ENCODE data around the gene RAP1GAP. TPM values are rescaled to one million over a fixed set of nuclear protein-coding genes. Genes with fewer than 3 reads are reported as not detected.

RAP1GAP gene
- total RNA-seq, 1 experiment from 2014 or later: 13.4 TPM

GRCh38 chr1:21550097-21550496, 119.1 kb downstream of the RAP1GAP start (continued):
- TF ChIP-seq MAX (IDR thresholded peaks at IDR 0.05): no peak
- no peak for TF ChIP-seq SIN3A (IDR thresholded peaks at IDR 0.05; ENCODE audit: low read depth)

GRCh38 chr1:21547876-21548275, 121.3 kb downstream of the RAP1GAP start:
- Histone ChIP-seq H3K27ac (ENCODE audit: low read depth, low read length) (no peak overlapping the region), H4K20me1 (ENCODE audit: insufficient read depth) (no peaks in the 10 kb centered on the region), H3K9me2 (ENCODE audit: insufficient read depth) (no peaks in the 10 kb centered on the region), H3K36me3 (ENCODE audit: control insufficient read depth in 1 of 2, insufficient read depth in 2 of 2, low read length in 2 of 2) (no peaks in the 10 kb centered on the region), H3K27me3 (ENCODE audit: insufficient read depth, low read length) (peaks cover 9% of the 10 kb centered on the region; the same call in 1 of the 2 replicates), H3K9me3 (ENCODE audit: control insufficient read depth in 1 of 2, insufficient read depth in 1 of 2, low read depth in 1 of 2, low read length in 2 of 2) (no peaks in the 10 kb centered on the region), H3K4me2 (ENCODE audit: low read length) (no peak overlapping the region), H2AFZ (ENCODE audit: low read depth, low read length, poor library complexity, severe bottlenecking) (no peak overlapping the region), H3K79me2 (ENCODE audit: insufficient read depth, low read length) (no peaks in the 10 kb centered on the region), H3K4me1 (ENCODE audit: control insufficient read depth in 1 of 2, insufficient read depth in 2 of 2, low read length in 2 of 2) (no peaks in the 10 kb centered on the region), H3K9ac (ENCODE audit: low read length) (no peak overlapping the region), H3K4me3 (replicated peaks in 1 of 2; ENCODE audit: low read depth in 1 of 2, low read length in 2 of 2) (no peak overlapping the region)
- no peak for DNase-seq (ENCODE audit: low read depth, low spot score)
- ChIA-PET POLR2A (no interaction called here), CTCF (no interaction called here), RAD21 (ENCODE audit: low non-redundant PET in 1 of 2, low total read pairs in 2 of 2, uncharacterized antibody in 2 of 2, unreplicated experiment in 2 of 2) (no interaction called here)
- intact Hi-C loops (cut with micrococcal nuclease): no loop called here
- no peak for ATAC-seq
- BruUV-seq (replicated peaks): no TSS peak
- no peak for TF ChIP-seq SP1 (IDR thresholded peaks at IDR 0.05; ENCODE audit: low read depth)
- TF ChIP-seq EZH2phosphoT487 (IDR thresholded peaks at IDR 0.05; ENCODE audit: borderline replicate concordance): no peak
- no peak for TF ChIP-seq POLR2A (IDR thresholded peaks at IDR 0.05; ENCODE audit: borderline replicate concordance, extremely low read depth, insufficient read depth, insufficient read length)
- no peak for TF ChIP-seq ATF3 (IDR thresholded peaks at IDR 0.05)

Other genes with a start within 250 kb of the RAP1GAP start
- 17.3 TPM for gene NBPF3, start 229.2 kb downstream of the RAP1GAP start, total RNA-seq (2021; ENCODE audit: unreplicated experiment)
- 0.61 TPM for gene ALPL, start 159.9 kb downstream of the RAP1GAP start, total RNA-seq (2021; ENCODE audit: unreplicated experiment)
- 54.8 TPM for gene USP48, start 113.8 kb upstream of the RAP1GAP start, total RNA-seq (2021; ENCODE audit: unreplicated experiment)
- gene LDLRAD2, start 142.9 kb upstream of the RAP1GAP start, total RNA-seq (2021; ENCODE audit: unreplicated experiment): not detected

Data from HCT116 (cell line).